ENCODE data around the gene NPB.

NPB gene

GRCh38 chr17:81870131-81870980 is 31.7 kb upstream of the NPB start:
- peak; percentile 45 to 54 for DNase-seq

GRCh38 chr17:81870981-81871386 is 31.1 kb upstream of the NPB start, which contains the start of gene ARHGDIA:
Gene ARHGDIA, minus strand, starts transcription at chr17:81871337. Its CDS starts 1,407 bp downstream, at chr17:81869930.
- no peak for DNase-seq

GRCh38 chr17:81871387-81872230 is 30.4 kb upstream of the NPB start:
- peak; percentile 95 to 96 for DNase-seq

DNA sequence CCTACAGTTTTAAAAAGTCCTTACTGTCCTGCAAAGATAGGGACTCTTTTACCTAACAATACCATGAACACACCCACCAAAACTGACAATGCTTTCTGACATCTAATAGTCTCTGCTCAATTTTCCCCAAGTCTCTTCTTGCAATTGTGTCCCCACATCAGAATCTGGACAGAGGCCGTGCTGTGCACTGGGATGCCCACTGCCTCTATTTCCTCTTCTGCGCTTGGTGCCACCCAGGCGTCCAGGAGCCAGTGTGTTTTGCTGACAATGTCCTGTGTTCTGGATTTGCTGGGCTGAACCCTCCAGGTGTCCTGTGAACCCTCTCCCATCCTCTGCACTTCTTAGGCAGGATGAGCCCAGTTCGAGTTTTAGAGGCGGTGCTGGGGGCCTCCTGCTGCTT is 24.5 kb upstream of the NPB start:
- DNase-seq = no peak

DNA sequence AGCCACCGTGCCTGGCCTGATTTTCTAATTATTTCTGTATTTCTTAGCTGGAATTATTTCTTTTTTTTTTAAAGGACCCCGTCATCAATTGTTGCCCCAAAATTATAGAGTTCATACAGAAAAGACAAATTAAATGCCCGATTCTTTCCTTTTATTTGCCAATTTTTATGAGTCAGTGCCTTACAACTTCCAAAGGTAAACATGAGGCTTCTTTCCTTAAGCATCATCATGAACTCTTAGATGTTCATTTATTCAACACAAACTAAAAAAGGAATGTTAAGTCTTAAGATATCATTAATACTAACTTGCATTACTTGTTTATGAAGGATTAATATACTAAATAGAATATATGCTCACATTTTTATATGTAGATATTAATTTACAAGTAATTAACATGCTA is 23.7 kb upstream of the NPB start:
- DNase-seq = no peak

DNA sequence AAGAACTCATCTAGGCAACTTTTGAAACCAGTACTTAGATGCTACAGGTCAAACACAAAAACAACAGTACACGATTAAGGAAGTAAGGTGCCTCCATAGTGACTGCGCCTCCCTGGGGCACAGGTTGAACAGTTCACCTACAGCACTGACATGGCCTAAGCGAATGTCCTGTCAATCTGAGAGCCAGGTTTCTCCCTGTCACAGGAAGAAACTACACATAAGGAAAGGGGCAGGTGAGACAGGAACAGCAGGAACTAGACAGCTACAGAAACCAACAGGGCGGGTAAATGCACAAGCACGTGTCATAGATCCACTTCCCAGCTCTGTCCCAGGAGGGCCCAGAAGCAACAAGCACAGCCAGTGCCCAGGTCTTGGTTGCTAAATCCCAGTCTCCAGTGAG is 22.9 kb upstream of the NPB start:
- no peak for DNase-seq

DNA sequence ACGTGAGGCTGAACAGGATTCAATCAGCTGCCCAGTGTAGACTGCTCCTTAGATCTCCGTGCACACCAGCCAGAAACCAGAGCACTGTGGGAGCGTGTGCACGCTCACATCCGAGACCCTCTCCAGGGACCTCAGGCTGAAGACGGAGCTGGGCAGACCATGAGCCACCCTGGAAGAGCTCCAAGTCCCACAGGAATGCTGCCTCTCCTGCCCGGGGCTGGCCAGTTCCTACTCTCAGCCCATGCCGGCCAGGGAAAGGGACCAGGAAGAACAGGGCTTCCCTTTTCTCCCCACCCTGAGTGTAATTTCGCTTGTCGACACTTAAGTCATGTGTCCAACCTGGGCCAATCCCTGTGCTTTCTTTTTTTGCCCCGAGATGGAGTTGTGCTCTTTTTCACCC is 17.5 kb upstream of the NPB start:
- DNase-seq = no peak

DNA sequence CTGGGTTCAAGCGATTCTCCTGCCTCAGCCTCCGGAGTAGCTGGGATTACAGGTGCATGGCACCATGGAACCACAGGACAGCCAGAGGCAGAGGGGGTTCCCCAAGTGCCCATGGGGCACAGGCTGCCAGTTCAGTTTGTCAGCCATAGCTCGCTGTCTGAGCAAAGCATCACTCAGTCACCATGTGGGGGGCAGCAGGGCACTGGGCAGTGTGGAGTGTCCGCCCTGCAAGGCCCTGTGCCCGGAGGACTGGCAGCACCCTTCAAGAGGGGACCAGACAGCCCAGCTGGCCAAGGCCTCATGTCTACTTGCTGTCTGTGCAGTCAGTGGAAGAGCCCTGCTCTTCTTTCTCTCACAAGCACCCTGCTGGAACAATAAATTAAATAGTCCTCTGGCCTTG is 17.1 kb upstream of the NPB start:
- DNase-seq = no peak

GRCh38 chr17:81885454-81885853 is 16.6 kb upstream of the NPB start:
- no peak for DNase-seq

DNA sequence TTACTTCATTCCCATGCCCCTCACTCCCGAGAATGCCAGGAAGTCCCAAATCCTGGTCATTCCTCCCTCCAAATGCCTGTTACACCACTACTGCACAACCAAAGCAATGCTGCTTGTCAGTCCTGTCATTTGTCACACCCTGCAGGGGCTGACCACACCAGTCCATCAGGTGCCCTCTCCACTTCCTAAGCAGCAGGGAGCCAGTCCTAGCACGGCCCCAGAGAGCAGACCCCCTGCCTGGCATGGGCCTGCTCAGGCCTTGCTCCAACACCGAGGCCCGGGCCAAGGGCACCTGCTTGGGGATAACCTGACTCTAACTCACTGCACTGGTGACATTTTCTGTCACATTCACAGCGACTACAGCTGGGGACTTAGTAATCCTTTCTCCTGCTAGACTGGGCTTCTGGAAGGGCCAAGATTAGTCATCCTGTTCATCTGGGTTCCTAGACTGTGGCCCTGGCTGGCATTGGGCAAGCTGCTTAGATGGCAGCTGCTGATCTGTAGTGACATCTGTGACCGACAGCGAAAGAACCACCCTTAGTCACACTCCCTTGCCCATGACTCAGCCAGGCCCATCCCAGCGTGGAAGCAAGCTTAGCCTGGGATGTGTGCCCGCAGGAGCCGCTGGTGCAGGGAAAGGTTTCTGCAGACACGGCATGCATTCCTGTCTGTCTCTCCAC is 16.0 kb upstream of the NPB start:
- DNase-seq = no peak

GRCh38 chr17:81888105-81888987 is 13.7 kb upstream of the NPB start:
- no peak for DNase-seq

DNA sequence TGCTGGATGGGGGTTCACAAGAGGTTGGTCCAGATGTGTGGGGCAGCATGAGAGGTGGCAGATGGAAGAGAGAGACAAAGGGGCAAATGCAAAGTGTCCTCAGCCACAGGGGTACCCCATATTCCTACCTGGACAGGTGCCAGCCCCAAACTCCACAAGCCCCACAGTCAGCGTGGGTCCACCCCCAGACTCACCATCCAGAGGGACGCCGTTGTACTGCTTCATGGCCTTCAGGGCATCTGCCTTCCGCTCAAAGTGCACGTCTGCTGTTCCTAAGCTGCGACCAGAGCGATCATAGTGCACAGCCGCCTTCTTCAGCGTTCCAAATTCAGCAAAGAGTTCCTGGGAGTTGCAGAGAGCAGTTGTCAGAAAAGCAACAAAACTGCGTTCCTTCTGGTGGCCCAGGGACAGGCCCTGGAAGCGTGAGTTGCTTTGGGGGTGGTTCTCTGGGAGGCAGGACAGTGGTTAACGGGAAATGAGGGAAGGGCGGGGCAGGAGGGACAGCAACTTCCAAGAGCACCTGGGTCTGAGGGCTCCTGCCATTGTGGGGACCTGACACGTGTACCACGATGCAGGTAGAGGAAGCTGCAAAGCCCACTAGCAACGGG is 12.9 kb upstream of the NPB start:
- no peak for DNase-seq

DNA sequence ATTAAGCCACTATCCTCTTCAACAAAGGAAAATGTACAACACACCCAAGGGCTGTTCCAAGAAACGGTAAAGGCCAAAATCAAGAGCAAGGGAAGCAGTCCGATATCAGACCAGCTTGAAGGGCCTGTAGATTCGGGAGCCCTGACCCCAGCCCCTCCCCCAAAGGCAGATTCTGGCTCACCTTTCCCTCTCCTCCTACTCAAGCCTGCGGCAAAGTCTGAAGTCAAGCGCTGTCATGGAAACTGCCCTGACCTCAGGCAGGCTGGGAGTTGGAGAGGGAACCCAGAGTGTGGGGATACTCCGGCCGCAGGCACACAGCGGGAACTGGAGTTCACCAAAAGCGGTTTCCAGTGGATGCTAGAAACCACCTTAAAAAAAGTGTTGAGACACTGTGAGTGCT is 12.4 kb upstream of the NPB start:
- no peak for DNase-seq

GRCh38 chr17:81890447-81891302 is 11.4 kb upstream of the NPB start:
- DNase-seq = no peak

DNA sequence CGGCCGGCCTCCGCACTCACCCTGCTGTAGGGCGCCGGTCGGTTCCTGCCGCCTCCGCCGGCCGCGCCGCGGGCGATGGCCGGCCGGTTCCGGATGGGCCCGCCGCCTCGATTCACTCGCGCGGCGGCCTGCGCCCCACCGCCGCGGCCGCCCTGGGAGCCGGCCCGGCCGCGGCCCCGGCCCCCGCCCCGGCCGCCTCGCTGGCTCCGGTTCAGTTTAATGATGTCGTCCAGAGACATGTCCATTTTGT is 10.8 kb upstream of the NPB start:
- no peak for DNase-seq

DNA sequence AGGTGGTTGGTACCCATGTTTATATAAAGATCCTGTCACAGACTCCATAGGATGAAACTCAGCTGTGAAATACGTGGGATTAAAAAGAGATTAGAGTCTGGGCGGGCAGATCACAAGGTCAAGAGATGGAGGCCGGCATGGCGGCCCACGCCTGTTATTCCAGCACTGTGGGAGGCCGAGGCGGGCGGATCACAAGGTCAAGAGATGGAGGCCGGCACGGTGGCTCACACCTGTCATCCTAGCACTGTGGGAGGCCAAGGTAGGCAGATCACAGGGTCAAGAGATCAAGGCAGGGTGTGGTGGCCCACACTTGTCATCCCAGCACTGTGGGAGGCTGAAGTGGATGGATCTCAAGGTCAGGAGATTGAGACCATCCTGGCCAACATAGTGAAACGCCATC is 6.6 kb upstream of the NPB start:
- no peak for DNase-seq

- DNase-seq = no peak
These were observed 3.8 kb upstream of the NPB start for GRCh38 chr17:81898029-81898866.

- DNase-seq = no peak
These were observed 3.2 kb upstream of the NPB start for GRCh38 chr17:81898885-81899284.

- no peak for DNase-seq
These were observed 2.4 kb upstream of the NPB start for GRCh38 chr17:81899514-81900166.
